PC-3 (cell line): Measurements from ENCODE around the gene MRPL48.

ENCODE experiments used
- EZH2 ChIP-seq: fragments of 300-600 bp; sonication (generic); IDR thresholded peaks from one replicate; pipeline ENCODE4 v1.6.1; 2017; ENCODE audit warnings: antibody characterized with exemption, mild to moderate bottlenecking, low read length; ENCODE audit not compliant: unreplicated experiment
- TF ChIP-seq, protein P1 (sequence below): fragments of 300-600 bp; sonication (generic); conservative IDR thresholded peaks from 2 replicates; pipeline ENCODE4 v1.5.1; 2017; ENCODE audit warnings: antibody characterized with exemption, low read depth, mild to moderate bottlenecking, low read length

DNA sequence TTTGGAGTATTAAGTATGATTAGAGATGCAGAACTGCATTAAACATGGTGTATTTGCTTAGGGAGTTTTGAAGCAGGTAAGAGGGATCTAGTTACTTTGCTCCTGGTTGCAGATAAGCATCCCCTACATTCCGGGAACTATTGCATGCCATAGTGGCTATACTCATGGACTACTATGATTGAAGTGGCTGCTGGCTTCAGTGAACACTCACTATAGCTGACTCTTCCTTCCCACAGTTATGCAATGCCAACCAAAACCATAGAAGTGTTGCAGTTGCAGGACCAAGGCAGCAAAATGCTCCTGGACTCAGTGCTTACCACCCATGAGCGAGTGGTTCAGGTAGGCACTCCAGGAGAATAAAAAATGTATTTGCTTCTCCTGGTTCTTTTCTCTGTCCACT, 72.0 kb downstream of the MRPL48 start:
- TF ChIP-seq, protein P1, sequence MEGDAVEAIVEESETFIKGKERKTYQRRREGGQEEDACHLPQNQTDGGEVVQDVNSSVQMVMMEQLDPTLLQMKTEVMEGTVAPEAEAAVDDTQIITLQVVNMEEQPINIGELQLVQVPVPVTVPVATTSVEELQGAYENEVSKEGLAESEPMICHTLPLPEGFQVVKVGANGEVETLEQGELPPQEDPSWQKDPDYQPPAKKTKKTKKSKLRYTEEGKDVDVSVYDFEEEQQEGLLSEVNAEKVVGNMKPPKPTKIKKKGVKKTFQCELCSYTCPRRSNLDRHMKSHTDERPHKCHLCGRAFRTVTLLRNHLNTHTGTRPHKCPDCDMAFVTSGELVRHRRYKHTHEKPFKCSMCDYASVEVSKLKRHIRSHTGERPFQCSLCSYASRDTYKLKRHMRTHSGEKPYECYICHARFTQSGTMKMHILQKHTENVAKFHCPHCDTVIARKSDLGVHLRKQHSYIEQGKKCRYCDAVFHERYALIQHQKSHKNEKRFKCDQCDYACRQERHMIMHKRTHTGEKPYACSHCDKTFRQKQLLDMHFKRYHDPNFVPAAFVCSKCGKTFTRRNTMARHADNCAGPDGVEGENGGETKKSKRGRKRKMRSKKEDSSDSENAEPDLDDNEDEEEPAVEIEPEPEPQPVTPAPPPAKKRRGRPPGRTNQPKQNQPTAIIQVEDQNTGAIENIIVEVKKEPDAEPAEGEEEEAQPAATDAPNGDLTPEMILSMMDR = no peak
- no peak for TF ChIP-seq EZH2
